H9 (cell line): ENCODE results near the gene GABRR3. TPM values are rescaled to one million over a fixed set of nuclear protein-coding genes. Genes with fewer than 3 reads are reported as not detected.

Source experiments
- DNase-seq: peaks from one replicate; pipeline ENCODE4 v3.0.0-alpha.2; 2017
- H2AFZ ChIP-seq: one replicate; pipeline ENCODE4 v1.6.1; 2013; ENCODE audit warnings: mild to moderate bottlenecking, low read length, control low read depth, moderate library complexity
- H2AK5ac ChIP-seq: 2 replicates; pipeline ENCODE4 v1.6.1; 2013; ENCODE audit warnings: low read length, control low read depth, mixed read lengths; ENCODE audit not compliant: insufficient read length
- H2BK120ac ChIP-seq: one replicate; pipeline ENCODE4 v1.6.1; 2013; ENCODE audit warnings: low read depth, mild to moderate bottlenecking, low read length, control low read depth, inconsistent platforms; ENCODE audit not compliant: poor library complexity, severe bottlenecking
- H2BK12ac ChIP-seq: 2 replicates; pipeline ENCODE4 v1.6.1; 2013; ENCODE audit warnings: low read length, control low read depth, mixed read lengths, low read depth; ENCODE audit not compliant: insufficient read length
- H2BK15ac ChIP-seq: 2 replicates; pipeline ENCODE4 v1.6.1; 2013; ENCODE audit warnings: low read depth, low read length, control low read depth
- H2BK20ac ChIP-seq: one replicate; pipeline ENCODE4 v1.6.1; 2013; ENCODE audit warnings: low read depth, mild to moderate bottlenecking, low read length, control low read depth, inconsistent platforms; ENCODE audit not compliant: poor library complexity, severe bottlenecking
- H2BK5ac ChIP-seq: 2 replicates; pipeline ENCODE4 v1.6.1; 2013; ENCODE audit warnings: low read length, control low read depth, mixed read lengths; ENCODE audit not compliant: insufficient read length
- H3K14ac ChIP-seq: 2 replicates; pipeline ENCODE4 v1.6.1; 2013; ENCODE audit warnings: low read length, control low read depth; ENCODE audit not compliant: insufficient read depth
- H3K18ac ChIP-seq: 2 replicates; pipeline ENCODE4 v1.6.1; 2013; ENCODE audit warnings: low read depth, mild to moderate bottlenecking, mixed read lengths, low read length, control low read depth; ENCODE audit not compliant: insufficient read length
- H3K23ac ChIP-seq: 2 replicates; pipeline ENCODE4 v1.6.1; 2013; ENCODE audit warnings: low read length, control low read depth, mixed read lengths, low read depth; ENCODE audit not compliant: insufficient read length
- H3K23me2 ChIP-seq: 2 replicates; pipeline ENCODE4 v1.6.1; 2013; ENCODE audit warnings: low read depth, mild to moderate bottlenecking, mixed read lengths, low read length, control low read depth; ENCODE audit not compliant: insufficient read length, poor library complexity, severe bottlenecking
- H3K27ac ChIP-seq: 2 replicates; pipeline ENCODE4 v1.5.1; 2013; ENCODE audit warnings: low read length, control low read depth, mixed read lengths, low read depth; ENCODE audit not compliant: insufficient read length
- H3K27me3 ChIP-seq: 2 replicates; pipeline ENCODE4 v1.6.1; 2013; ENCODE audit warnings: low read length, control low read depth, inconsistent platforms; ENCODE audit not compliant: insufficient read depth
- H3K4ac ChIP-seq: 2 replicates; pipeline ENCODE4 v1.6.1; 2013; ENCODE audit warnings: low read depth, mild to moderate bottlenecking, control low read depth, inconsistent platforms, low read length, moderate library complexity
- H3K4me1 ChIP-seq: 2 replicates; pipeline ENCODE4 v1.6.1; 2013; ENCODE audit warnings: low read length, control low read depth, inconsistent platforms; ENCODE audit not compliant: insufficient read depth
- H3K4me2 ChIP-seq: 2 replicates; pipeline ENCODE4 v1.6.1; 2013; ENCODE audit warnings: low read length, control low read depth, mixed read lengths; ENCODE audit not compliant: insufficient read length, insufficient read depth
- H3K56ac ChIP-seq: 2 replicates; pipeline ENCODE4 v1.6.1; 2013; ENCODE audit warnings: low read depth, mild to moderate bottlenecking, mixed read lengths, low read length, control low read depth; ENCODE audit not compliant: insufficient read length
- H3K79me1 ChIP-seq: 2 replicates; pipeline ENCODE4 v1.6.1; 2013; ENCODE audit warnings: low read depth, mild to moderate bottlenecking, moderate library complexity, low read length, control low read depth, inconsistent platforms; ENCODE audit not compliant: insufficient read depth, poor library complexity, severe bottlenecking
- H3K79me2 ChIP-seq: 2 replicates; pipeline ENCODE4 v1.6.1; 2013; ENCODE audit warnings: low read length, control low read depth, inconsistent platforms; ENCODE audit not compliant: insufficient read depth
- H3K9ac ChIP-seq: 2 replicates; pipeline ENCODE4 v1.6.1; 2013; ENCODE audit warnings: low read length, control low read depth, mixed read lengths; ENCODE audit not compliant: insufficient read length; ENCODE audit errors: extremely low read depth
- H3K9me3 ChIP-seq: one replicate; pipeline ENCODE4 v1.6.1; 2013; ENCODE audit warnings: low read depth, low read length, inconsistent platforms; ENCODE audit not compliant: control insufficient read depth
- H3T11ph ChIP-seq: one replicate; pipeline ENCODE4 v1.6.1; 2013; ENCODE audit warnings: mild to moderate bottlenecking, low read length, control low read depth, inconsistent platforms
- H4K20me1 ChIP-seq: one replicate; pipeline ENCODE4 v1.6.1; 2013; ENCODE audit not compliant: control insufficient read depth, insufficient read length, insufficient read depth
- H4K5ac ChIP-seq: 2 replicates; pipeline ENCODE4 v1.6.1; 2013; ENCODE audit warnings: low read depth, mild to moderate bottlenecking, mixed read lengths, low read length, control low read depth; ENCODE audit not compliant: insufficient read length
- H4K8ac ChIP-seq: replicated peaks from 2 replicates; pipeline ENCODE4 v1.6.1; 2013; ENCODE audit warnings: low read length, control low read depth, mixed read lengths, low read depth; ENCODE audit not compliant: insufficient read length
- H4K91ac ChIP-seq: 2 replicates; pipeline ENCODE4 v1.6.1; 2013; ENCODE audit warnings: low read depth, mild to moderate bottlenecking, moderate library complexity, mixed read lengths, low read length, control low read depth; ENCODE audit not compliant: insufficient read length
- H3K27ac Mint-ChIP-seq, 3 experiments: 2 replicates in 2 of 3; 3 replicates in 1 of 3; pipeline ENCODE4 v1.8.0; 2020 to 2021; ENCODE audit warnings: mixed read lengths in 3 of 3, mild to moderate bottlenecking in 1 of 3, moderate library complexity in 1 of 3
- H3K27me3 Mint-ChIP-seq: 2 replicates; pipeline ENCODE4 v1.8.0; 2021; ENCODE audit warnings: low read depth, mild to moderate bottlenecking, moderate library complexity, mixed read lengths
- H3K36me3 Mint-ChIP-seq, 3 experiments: 2 replicates in 2 of 3; 3 replicates in 1 of 3; pipeline ENCODE4 v1.8.0; 2020 to 2021; ENCODE audit warnings: low read depth in 3 of 3, mixed read lengths in 3 of 3; ENCODE audit not compliant: insufficient read depth in 1 of 3
- H3K4me1 Mint-ChIP-seq, 2 experiments: 2 replicates each; pipeline ENCODE4 v1.8.0; 2020; ENCODE audit warnings: mixed read lengths in 2 of 2
- H3K4me3 Mint-ChIP-seq, 2 experiments: 2 replicates in 1 of 2; 3 replicates in 1 of 2; pipeline ENCODE4 v1.8.0; 2020 to 2021; ENCODE audit warnings: mild to moderate bottlenecking in 2 of 2, mixed read lengths in 2 of 2, moderate library complexity in 1 of 2
- H3K9me3 Mint-ChIP-seq, 2 experiments: 2 replicates in 1 of 2; 3 replicates in 1 of 2; pipeline ENCODE4 v1.8.0; 2020; ENCODE audit warnings: mild to moderate bottlenecking in 2 of 2, mixed read lengths in 2 of 2, moderate library complexity in 1 of 2
- CTCF ChIP-seq: fragments of 200-600 bp; sonication (generic); conservative IDR thresholded peaks from 3 replicates; pipeline ENCODE4 v1.8.0; 2021; ENCODE audit warnings: antibody characterized with exemption, mild to moderate bottlenecking
- WGBS: extraction: QIAGEN DNeasy Blood & Tissue Kit; methylation state at CpG from one replicate; pipeline ENCODE4 v1.1.7; 2013; ENCODE audit warnings: missing lambda C conversion rate, low lambda C conversion rate, mixed read lengths; ENCODE audit not compliant: insufficient read length; ENCODE audit errors: extremely low coverage; 5-methylcytosine and 5-hydroxymethylcytosine counted together
- total RNA-seq: library from RNA; stranded (reverse); gene quantifications from 2 replicates; pipeline ENCODE4 v1.2.1, GENCODE V29; 2021

GABRR3 gene
- total RNA-seq, 1 experiment from 2014 or later, result not detected

DNA sequence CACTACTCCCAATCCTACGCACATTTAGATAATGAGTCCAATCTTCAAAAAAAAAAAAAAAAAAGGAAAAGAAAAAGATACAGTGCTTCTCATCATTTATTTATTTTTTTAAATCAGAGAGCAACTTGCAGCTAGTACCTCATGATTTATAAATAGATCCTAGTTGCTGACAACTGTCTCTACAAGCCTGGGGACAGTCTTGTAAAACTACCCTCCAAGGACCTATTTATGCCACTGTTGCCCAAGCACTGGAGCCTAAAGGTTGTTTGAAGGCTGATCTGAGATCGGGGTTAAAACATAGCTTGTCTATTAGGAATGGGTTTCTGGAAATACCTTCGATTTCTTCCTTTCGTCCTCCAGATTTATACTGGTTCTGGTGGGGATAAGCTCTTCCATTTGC lies 14.7 kb downstream of the GABRR3 start:
- no peak overlapping the region for H2AFZ ChIP-seq
- H3K79me1 ChIP-seq, result no peaks in the 10 kb centered on the region
- H2BK120ac ChIP-seq, result no peak overlapping the region
- H3K9me3 ChIP-seq, result no peaks in the 10 kb centered on the region
- H4K91ac ChIP-seq, result no peak overlapping the region
- no peak overlapping the region for H4K5ac ChIP-seq
- H3T11ph ChIP-seq, result no peak overlapping the region
- no peaks in the 10 kb centered on the region for H3K23me2 ChIP-seq
- H3K14ac ChIP-seq, result no peak overlapping the region
- Mint-ChIP-seq H3K9me3 (no peaks in the 10 kb centered on the region; a peak in 1 of 5 replicates), H3K4me1 (peaks cover 6 to 7% of the 10 kb centered on the region in 2 experiments), H3K27ac (no peak overlapping the region), H3K36me3 (no peaks in the 10 kb centered on the region), H3K27me3 (no peaks in the 10 kb centered on the region), H3K4me3 (no peak overlapping the region)
- DNase-seq, result no peak
- H4K20me1 ChIP-seq, result no peaks in the 10 kb centered on the region
- H2BK15ac ChIP-seq, result no peak overlapping the region
- no peak overlapping the region for H3K23ac ChIP-seq
- no peak overlapping the region for H2BK12ac ChIP-seq
- no peaks in the 10 kb centered on the region for H3K27me3 ChIP-seq
- no peak overlapping the region for H2BK20ac ChIP-seq
- H3K4ac ChIP-seq, result no peak overlapping the region
- H3K4me2 ChIP-seq, result no peak overlapping the region
- no peaks in the 10 kb centered on the region for H3K4me1 ChIP-seq
- no peak for TF ChIP-seq CTCF
- H3K18ac ChIP-seq, result no peak overlapping the region
- no peak overlapping the region for H3K56ac ChIP-seq
- no peaks in the 10 kb centered on the region for H3K79me2 ChIP-seq
- no peak overlapping the region for H3K27ac ChIP-seq
- no peak overlapping the region for H3K9ac ChIP-seq
- H2BK5ac ChIP-seq, result no peak overlapping the region
- no CpG with 5 or more reads among the region's 4 CpGs for WGBS
- H4K8ac ChIP-seq, result no peak overlapping the region
- no peak overlapping the region for H2AK5ac ChIP-seq
